ENCODE results near the gene PTPRD. TPM values are rescaled to one million over a fixed set of nuclear protein-coding genes. Genes with fewer than 3 reads are reported as not detected.

Gene PTPRD
- total RNA-seq, 2 donors from 2014 or later: 97.4 to 101 TPM

GRCh38 chr9:8494571-8494970, 2118.2 kb downstream of the PTPRD start:
- TF ChIP-seq, protein P1, sequence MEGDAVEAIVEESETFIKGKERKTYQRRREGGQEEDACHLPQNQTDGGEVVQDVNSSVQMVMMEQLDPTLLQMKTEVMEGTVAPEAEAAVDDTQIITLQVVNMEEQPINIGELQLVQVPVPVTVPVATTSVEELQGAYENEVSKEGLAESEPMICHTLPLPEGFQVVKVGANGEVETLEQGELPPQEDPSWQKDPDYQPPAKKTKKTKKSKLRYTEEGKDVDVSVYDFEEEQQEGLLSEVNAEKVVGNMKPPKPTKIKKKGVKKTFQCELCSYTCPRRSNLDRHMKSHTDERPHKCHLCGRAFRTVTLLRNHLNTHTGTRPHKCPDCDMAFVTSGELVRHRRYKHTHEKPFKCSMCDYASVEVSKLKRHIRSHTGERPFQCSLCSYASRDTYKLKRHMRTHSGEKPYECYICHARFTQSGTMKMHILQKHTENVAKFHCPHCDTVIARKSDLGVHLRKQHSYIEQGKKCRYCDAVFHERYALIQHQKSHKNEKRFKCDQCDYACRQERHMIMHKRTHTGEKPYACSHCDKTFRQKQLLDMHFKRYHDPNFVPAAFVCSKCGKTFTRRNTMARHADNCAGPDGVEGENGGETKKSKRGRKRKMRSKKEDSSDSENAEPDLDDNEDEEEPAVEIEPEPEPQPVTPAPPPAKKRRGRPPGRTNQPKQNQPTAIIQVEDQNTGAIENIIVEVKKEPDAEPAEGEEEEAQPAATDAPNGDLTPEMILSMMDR (conservative IDR thresholded peaks at IDR 0.05): no peak
- peaks cover 8% of the 10 kb centered on the region for H3K4me1 Mint-ChIP-seq
- no peak for DNase-seq
- Histone ChIP-seq H3K9ac (ENCODE audit: extremely low read depth, low read length, poor library complexity, severe bottlenecking) (no peak overlapping the region), H3K27me3 (ENCODE audit: control insufficient read depth, insufficient read depth, low read length, poor library complexity, severe bottlenecking) (no peaks in the 10 kb centered on the region), H3K4me3 (ENCODE audit: low read length) (no peak overlapping the region), H3K4me1 (ENCODE audit: control insufficient read depth, insufficient read depth, low read length) (no peaks in the 10 kb centered on the region), H3K36me3 (ENCODE audit: control insufficient read depth, insufficient read depth, low read length) (peaks cover 19% of the 10 kb centered on the region), H3K27ac (ENCODE audit: low read depth, low read length) (no peak overlapping the region), H3K9me3 (ENCODE audit: control insufficient read depth, low read length) (no peaks in the 10 kb centered on the region)
- no peak overlapping the region for H3K27ac Mint-ChIP-seq
- 95 to 100% methylated on average over 1 to 4 of the region's 4 CpGs for WGBS, 2 experiments (ENCODE audit: insufficient coverage in 1 of 2, insufficient read length in 1 of 2)
- no peak overlapping the region for H3K4me3 Mint-ChIP-seq
- H3K9me3 Mint-ChIP-seq: no peaks in the 10 kb centered on the region
- H3K27me3 Mint-ChIP-seq (ENCODE audit: insufficient read depth): no peaks in the 10 kb centered on the region
- peaks cover 23% of the 10 kb centered on the region for H3K36me3 Mint-ChIP-seq (ENCODE audit: low read depth)

GRCh38 chr9:8492679-8493078, 2120.1 kb downstream of the PTPRD start:
- DNase-seq: no peak
- Mint-ChIP-seq H3K36me3 (ENCODE audit: low read depth) (peaks cover 17% of the 10 kb centered on the region), H3K27ac (no peak overlapping the region), H3K27me3 (ENCODE audit: insufficient read depth) (no peaks in the 10 kb centered on the region), H3K4me1 (peaks cover 8% of the 10 kb centered on the region), H3K9me3 (no peaks in the 10 kb centered on the region), H3K4me3 (no peak overlapping the region)
- Histone ChIP-seq H3K9me3 (ENCODE audit: control insufficient read depth, low read length) (no peaks in the 10 kb centered on the region), H3K4me3 (ENCODE audit: low read length) (no peak overlapping the region), H3K4me1 (ENCODE audit: control insufficient read depth, insufficient read depth, low read length) (no peaks in the 10 kb centered on the region), H3K27me3 (ENCODE audit: control insufficient read depth, insufficient read depth, low read length, poor library complexity, severe bottlenecking) (no peaks in the 10 kb centered on the region), H3K27ac (ENCODE audit: low read depth, low read length) (no peak overlapping the region), H3K9ac (ENCODE audit: extremely low read depth, low read length, poor library complexity, severe bottlenecking) (no peak overlapping the region), H3K36me3 (ENCODE audit: control insufficient read depth, insufficient read depth, low read length) (peaks cover 13% of the 10 kb centered on the region)
- WGBS, 2 experiments (ENCODE audit: insufficient coverage in 1 of 2, insufficient read length in 1 of 2): 95 to 97% methylated on average over 3 to 4 of the region's 4 CpGs
- TF ChIP-seq, protein P1 (conservative IDR thresholded peaks at IDR 0.05): no peak

DNA sequence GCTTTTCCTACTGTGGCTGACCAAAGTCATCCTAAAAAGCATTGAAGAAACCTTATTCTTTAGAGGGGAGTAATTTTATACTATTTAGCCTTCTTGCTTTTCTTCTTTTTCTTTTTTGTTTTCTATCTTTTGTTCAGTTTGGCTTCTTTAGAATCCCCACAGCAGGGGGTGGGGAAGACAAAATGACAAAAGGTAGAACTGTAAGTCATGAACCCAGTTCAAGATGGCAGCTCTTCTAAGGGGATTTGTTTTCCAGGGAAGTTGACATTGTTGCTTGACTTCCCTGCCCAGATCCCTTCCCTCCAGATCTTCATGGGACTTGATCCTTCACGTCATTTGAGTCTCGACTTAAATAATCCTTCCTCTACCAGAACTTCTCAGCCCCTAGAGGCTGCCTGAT, 2120.8 kb downstream of the PTPRD start:
- Mint-ChIP-seq H3K4me3 (no peak overlapping the region), H3K9me3 (no peaks in the 10 kb centered on the region), H3K27ac (no peak overlapping the region), H3K36me3 (ENCODE audit: low read depth) (peaks cover 17% of the 10 kb centered on the region), H3K4me1 (peaks cover 8% of the 10 kb centered on the region), H3K27me3 (ENCODE audit: insufficient read depth) (no peaks in the 10 kb centered on the region)
- Histone ChIP-seq H3K4me3 (ENCODE audit: low read length) (no peak overlapping the region), H3K27ac (ENCODE audit: low read depth, low read length) (no peak overlapping the region), H3K9ac (ENCODE audit: extremely low read depth, low read length, poor library complexity, severe bottlenecking) (no peak overlapping the region), H3K9me3 (ENCODE audit: control insufficient read depth, low read length) (no peaks in the 10 kb centered on the region), H3K4me1 (ENCODE audit: control insufficient read depth, insufficient read depth, low read length) (no peaks in the 10 kb centered on the region), H3K27me3 (ENCODE audit: control insufficient read depth, insufficient read depth, low read length, poor library complexity, severe bottlenecking) (no peaks in the 10 kb centered on the region), H3K36me3 (ENCODE audit: control insufficient read depth, insufficient read depth, low read length) (peaks cover 13% of the 10 kb centered on the region)
- TF ChIP-seq, protein P1 (conservative IDR thresholded peaks at IDR 0.05): no peak
- no peak for DNase-seq
- WGBS, 2 experiments (ENCODE audit: insufficient coverage in 1 of 2, insufficient read length in 1 of 2): 92 to 93% methylated on average over 2 of the region's 2 CpGs

All from endodermal cell (in vitro differentiated cells).